T-helper 9 cell (primary cell): ENCODE data around the gene ABHD8.
A peak's percentile ranks its signal among the peaks of the same experiment; 100 is the strongest.
"Not testable (repeated sequence)": the region's sequence is repeated elsewhere in the genome, so short reads cannot be mapped to it uniquely, and the experiment has no call there.

ENCODE experiments used
- DNase-seq: peaks from one replicate; pipeline ENCODE4 v3.0.0-alpha.2; 2020

Gene ABHD8

DNA sequence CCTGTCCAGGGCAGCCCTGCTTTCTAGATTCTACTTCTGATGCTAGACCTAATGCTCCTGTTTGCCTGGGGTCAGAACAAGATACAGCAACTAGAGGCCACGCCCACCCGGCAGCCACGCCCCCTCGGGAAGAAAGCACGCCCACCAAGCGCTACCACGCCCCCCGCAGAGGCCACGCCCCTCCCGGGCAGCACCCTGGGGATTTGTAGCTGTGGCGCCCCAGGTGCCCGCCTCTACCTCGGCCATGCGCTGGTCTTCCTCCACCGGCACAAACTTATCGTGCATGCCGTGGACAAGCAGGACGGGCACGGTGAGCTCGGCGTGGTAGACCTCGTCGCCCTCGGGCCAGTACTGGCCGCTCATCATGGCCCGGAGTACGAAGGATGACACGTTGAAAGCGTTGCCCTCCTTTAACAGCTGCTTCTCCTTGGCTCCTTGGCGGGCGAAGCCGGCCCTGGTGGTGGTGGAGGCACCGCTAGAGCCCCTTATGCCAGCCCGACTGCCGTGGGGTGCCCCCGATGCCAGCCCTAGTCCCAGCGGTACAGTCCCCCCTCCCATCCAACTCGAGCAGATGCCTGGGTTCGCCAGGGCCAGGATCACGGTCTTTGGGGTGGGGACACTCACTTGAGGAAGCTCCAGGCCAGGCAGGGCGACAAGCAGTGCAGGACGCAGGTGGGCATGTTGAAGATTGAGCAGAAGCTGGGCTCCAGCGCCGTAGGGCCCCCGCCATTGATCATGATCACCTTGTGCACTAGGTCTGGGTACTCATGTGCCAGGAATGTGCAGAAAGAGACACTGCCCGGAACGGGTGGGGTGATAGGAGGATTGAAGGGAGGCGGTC is 9.0 kb downstream of the ABHD8 start:
- peak; percentile 48 for DNase-seq

DNA sequence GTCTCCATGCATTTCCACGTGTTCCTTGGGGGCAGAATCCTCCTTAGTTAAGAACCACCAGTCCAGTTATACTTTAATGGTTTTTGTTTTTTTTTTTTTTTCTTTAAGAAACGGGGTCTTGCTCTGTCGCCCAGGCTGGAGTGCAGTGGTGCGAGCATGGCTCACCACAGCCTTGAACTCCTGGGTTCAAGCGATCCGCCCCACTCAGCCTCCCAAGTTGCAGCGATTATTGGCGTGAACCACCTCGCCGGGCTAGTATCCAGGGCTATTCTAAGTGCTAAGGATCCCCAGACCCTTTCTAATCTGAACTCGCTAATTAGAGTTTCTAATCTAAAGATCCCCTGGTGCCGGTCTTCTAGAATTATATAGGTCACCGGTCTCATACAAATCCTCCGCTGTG is 9.6 kb downstream of the ABHD8 start:
- no peak for DNase-seq

DNA sequence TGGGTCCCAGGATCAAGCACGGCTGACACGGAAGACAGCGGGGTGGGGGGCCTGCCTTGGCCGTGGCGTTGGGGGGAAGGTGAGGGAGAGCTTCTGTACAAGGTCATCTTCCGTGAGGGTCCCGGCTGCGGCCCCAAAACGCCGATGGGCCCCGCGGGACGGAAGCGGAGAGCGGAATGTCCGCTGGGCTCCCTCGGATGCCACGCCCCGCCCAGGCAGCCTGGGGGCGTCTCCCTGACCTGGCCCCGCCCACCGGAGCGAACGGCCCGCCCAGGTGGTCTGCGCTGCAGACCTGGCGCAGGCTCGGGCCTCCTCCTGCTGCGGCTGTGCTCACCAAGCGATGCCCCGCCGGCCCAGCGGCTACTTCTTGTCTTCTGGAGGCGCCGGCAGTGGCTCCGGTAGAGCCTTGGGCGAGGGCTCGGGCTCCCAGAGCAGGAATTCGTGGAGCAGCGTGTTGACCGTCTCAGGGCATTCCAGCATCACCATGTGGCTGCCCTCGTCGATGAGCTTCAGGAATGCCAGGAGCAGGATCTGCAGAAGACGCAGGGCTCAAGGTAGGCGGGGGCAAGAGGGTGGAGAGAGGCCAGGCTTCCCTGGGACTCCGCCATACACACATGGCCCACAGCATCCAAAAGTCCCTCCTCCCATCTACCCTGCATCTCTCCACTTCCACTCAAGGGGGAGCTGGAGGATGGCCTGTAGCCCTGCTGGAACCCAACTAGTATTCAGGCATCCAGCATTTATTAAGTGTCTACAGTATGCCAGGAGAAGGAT is 10.7 kb downstream of the ABHD8 start:
- DNase-seq, result peak; percentile 77

DNA sequence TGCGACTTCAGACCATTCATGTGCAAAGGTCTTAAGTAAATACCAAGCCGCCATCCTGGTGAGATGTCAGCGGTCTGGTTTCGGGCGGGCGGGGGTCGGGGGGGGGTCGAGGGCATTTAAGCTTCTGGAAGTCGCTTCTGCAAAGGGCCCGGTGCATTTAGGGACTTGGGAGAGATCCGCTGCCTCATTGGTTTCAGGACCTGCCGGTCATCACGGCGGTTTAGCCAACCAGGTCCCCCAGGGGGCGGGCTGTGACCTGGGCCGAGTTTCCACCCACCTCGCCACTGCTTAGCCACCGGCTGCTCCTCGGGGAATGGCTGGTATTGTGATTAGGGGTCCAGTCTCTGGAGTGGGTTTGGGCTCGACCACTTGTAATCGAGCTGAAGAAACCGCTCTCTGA is 13.7 kb downstream of the ABHD8 start:
- DNase-seq, result no peak

DNA sequence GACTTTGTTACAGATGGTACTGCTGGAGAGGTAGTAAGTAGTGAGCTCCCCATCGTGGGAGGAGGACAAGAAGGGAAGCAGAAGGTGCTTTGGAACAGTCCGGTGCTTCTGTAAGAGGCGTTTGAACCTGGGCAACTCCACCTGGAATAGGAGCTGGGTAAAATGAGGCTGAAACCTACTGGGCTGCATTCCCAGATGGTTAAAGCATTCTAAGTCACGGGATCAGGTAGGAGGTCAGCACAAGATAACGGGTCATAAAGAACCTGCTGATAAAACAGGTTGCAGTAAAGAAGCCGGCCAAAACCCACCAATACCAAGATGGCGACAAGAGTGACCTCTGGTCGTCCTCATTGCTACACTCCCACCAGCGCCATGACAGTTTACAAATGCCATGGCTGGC is 16.5 kb downstream of the ABHD8 start:
- no peak for DNase-seq

DNA sequence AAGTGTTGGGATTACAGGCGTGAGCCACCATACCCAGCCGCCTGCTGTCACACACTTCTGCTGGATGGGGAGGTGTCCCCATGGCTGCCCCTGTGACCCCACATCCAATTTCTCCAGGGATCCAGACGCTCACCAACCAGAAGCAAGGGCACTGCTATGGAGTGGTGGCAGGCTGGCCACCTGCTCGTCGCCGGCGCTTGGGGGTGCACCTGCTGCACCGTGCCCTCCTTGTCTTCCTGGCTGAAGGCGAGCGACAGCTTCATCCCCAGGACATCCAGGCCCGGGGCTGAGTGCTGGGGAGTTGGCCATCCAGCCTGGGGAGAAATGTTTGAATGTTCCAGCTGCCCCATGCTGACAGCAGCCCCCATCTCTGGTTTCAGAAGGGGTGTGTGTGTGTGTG is 17.0 kb downstream of the ABHD8 start:
- no peak for DNase-seq

DNA sequence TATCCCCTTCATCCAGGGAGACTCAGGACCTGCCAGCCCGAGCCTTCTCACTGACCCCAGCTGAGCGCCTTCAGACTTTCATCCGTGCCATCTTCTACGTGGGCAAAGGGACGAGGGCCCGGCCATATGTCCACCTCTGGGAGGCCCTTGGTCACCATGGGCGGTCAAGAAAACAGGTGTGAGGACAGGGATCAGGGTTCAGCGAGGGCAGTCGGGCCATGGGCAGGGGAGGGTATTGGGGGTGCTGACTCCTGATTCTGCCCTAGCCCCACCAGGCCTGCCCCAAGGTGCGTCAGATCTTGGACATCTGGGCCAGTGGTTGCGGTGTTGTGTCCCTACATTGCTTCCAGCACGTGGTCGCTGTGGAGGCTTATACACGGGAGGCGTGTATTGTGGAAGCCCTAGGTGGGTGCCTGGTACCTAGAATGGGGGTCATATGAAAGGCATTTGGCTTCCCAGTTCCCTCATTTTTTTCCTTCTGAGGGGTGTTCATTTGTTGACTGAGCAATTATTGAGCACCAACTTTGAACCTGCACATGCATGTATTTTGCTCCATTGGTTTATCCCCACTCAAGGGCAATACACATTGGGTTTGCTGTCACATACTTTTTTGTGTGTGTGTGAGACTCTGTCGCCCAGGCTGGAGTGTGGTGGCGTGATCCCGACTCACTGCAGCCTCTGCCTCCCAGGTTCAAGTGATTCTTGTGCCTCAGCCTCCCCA is 17.6 kb downstream of the ABHD8 start:
- DNase-seq, result no peak

DNA sequence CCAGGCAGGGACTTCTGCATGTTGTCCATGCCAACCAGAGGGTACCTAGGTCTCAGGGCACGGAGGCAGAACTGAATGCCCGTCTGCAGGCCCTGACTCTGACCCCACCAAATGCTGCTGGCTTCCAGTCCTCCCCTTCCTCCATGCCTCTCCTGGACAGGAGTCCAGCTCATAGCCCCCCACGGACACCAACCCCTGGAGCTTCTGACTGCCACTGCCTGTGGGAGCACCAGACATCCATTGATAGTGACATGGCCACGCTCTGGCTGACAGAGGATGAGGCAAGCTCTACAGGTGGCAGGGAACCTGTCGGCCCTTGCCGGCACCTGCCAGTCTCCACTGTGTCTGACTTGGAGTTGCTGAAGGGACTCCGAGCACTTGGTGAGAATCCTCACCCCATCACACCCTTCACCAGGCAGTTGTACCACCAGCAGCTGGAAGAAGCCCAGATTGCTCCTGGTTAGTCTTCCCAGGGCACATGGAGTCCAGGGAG is 19.7 kb downstream of the ABHD8 start:
- DNase-seq, result no peak

DNA sequence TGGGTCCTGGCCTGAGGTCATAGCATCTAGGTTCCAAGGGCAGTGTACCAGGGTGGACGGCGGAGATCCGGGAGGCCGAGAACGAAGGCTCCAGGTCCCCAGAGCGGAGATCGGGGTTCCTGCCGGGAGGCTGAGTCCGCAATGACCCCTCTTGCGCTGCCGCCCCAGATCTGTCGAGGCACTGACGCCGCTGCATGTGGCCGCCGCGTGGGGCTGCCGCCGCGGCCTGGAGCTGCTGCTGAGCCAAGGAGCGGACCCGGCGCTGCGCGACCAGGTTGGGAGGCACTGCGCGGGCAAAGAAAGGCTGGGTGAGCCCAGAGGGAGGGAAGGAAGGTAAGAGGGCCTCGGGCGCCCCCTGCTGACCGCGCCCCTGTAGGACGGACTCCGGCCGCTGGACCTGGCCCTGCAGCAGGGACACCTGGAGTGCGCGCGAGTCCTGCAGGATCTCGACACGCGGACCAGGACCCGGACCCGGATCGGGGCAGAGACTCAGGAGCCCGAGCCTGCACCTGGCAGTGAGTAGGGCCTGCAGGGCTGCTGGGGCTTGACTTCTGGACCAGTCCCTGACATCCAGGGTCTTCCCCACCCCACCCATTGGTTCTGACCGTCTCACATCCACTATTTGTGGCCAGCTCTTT is 20.6 kb downstream of the ABHD8 start:
- DNase-seq, result peak; percentile 72

DNA sequence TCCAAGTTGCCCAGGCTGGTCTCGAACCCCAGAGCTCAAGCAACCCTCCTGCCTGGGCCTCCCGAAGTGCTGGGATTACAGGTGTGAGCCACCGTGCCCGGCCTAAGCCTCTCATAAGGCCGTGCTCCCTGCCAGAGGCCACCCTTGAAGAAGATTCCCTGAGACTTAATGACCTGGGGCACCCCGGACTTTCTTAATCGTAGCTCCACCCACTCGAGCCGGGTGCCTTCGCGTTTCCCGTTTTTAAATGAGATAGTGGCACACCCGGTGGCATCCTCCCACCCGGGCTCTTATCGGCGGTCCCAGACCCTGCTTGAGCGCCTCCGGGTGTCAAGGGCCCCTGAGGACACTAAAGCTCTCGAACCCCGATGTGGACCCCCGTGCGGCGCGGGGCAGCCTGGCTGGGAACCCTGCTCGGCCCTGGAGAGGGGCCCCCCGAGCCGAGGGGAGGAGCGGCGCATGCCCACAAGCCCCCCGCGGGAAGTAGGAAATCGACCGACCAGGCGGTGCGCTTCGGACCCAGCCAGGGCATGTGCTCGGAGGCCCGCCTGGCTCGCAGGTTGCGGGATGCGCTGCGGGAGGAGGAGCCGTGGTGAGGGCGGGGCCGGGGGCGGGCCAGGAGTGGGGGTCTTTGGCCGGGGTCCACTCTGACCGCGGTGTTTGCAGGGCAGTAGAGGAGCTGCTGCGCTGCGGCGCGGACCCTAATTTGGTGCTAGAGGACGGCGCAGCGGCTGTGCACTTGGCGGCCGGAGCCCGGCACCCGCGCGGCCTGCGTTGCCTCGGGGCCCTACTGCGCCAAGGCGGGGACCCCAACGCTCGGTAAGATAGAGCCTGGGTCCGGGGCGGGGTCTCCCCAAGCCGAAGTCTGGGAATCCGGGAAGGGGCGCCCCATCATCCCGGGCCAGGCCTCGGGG is 21.6 kb downstream of the ABHD8 start, which contains the start of gene ANKLE1:
ANKLE1 (plus strand) TSS at position 511 of the 914 bp plus-strand sequence; CDS start at position 531, 20 bp downstream.
- DNase-seq, result no peak

DNA sequence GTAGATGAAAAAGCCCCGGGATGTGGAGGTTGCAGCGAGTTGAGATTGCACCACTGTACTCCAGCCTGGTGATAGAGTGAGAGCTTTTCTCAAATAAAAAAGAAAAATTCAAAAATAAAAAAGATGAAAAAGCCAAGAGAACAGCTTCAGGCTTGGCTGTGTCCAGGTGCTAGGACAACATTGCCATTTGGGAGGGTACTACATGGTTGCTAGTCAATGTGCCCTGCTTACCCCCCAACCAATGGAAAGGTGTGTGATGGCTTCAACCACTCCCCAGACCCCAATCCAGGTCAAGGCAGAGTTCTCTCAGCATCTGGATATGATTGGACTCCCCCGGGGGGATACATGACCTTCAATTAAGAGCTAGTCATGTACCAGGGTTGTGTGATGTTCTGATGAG is 23.8 kb downstream of the ABHD8 start:
- DNase-seq, result no peak

DNA sequence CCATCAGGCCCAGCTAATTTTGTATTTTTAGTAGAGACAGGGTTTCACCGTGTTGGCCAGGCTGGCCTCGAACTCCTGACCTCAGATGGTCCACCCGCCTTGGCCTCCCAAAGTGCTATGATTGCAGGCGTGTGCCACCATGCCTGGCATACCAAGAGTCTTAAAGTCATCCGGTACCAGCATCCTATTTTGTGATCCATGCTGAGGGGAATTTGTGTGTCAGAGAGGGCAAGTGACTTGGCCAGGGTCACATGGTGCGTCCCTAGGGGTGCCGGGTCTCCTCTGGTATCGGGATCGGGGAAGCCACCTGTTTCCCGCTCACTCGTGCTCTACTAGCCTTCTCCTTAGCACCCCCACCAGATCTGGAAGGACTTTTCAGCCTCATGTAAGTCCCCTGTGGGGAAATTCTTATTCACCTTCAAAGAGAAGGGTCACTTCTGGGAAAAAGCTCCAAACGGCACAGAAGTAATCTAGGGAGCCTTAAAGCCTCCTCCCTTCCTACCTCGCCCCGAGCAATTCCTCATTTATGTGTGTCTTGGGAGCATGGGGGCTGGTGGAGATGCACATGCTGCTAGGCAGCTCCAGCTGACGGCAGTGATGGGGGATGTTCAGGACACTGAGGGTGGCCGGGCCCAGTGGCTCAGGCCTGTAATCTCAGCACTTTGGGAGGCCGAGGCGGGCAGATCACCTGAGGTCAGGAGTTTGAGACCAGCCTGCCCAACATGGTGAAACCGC is 27.6 kb downstream of the ABHD8 start:
- no peak for DNase-seq

DNA sequence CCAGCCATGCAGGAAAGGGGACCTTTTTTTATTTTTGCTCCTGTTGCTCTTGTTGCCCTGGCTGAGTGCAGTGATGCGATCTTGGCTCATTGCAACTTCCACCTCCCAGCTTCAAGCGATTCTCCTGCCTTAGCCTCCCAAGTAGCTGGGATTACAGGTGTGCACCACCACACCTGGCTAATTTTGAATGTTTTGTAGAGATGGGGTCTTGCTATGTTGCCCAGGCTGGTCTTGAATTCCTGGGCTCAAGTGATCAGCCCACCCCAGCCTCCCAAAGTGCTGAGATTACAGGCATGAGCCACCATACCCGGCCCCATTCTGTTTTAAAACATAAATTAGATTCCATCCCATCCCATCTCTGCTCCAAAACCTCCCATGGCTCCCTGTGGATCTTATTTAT is 28.3 kb downstream of the ABHD8 start:
- DNase-seq, result not testable (repeated sequence)

DNA sequence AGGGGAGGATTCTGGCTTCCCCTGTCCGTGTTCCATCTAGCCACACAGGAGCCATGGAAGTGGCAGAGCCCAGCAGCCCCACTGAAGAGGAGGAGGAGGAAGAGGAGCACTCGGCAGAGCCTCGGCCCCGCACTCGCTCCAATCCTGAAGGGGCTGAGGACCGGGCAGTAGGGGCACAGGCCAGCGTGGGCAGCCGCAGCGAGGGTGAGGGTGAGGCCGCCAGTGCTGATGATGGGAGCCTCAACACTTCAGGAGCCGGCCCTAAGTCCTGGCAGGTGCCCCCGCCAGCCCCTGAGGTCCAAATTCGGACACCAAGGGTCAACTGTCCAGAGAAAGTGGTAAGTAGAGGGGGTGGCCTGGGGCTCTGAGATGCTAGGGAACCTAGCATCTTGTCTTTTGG is 34.5 kb downstream of the ABHD8 start:
- no peak for DNase-seq

DNA sequence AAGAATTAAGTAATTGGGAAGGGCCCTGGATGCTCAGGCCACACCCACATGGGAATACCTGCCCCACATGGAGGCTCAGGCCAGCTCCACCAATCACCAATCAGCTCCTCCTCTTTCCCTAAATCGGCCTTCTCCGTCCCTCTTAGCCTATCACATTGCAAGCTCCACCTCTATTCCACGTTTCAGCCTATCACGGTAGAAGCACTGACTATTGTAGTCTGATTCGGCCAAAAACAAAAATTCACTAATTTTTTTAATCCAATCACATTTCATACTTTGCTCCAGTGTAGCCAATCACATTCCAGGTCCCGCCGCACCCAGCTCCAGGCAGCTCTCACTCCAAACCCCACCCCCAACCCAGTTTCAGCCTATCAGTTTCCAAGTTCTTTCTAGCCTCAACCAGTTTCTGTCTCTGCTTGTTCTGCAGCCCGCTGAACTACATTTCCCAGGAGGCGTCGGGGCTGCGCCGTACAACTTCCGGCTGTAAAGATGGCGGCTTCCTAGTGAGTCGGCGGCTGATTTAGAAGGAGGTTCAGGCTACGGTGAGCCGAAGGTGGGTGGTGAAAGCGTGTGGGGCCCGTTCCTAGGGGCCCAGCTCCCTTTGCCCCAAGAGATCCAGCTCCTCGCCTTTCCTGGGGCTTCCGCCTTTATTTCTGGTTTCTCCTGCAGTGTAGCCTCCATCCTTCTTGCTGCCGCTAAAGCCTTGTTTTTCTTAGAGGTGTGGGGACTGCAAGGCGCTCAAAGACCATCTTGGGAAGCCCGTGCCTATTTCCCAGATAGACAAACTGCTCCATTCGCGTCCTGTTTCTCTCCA is 36.0 kb downstream of the ABHD8 start, which contains the start of gene BABAM1:
BABAM1 (plus strand) TSS at position 469 of the 814 bp plus-strand sequence. CDS start 1,364 bp downstream, outside the sequence.
- peak; percentile 87 for DNase-seq

DNA sequence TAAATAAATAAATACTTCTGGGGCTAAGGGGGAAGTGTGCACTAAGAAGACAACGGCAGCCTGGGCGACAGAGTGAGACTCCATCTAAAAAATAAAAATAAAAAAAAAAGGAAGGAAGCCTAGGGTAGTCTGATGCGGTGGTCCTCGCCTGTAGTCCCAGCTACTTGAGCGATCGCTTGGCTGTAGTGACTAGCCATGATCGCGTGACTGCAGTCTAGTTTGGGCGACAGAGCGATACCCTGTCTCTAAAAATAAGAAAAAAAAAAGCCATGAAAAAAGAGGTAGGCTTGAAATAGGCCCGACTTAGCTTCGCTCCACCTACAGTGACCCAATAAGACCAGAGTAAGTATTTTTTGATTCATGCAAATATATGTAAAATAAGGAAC is 36.6 kb downstream of the ABHD8 start:
- DNase-seq, result no peak

DNA sequence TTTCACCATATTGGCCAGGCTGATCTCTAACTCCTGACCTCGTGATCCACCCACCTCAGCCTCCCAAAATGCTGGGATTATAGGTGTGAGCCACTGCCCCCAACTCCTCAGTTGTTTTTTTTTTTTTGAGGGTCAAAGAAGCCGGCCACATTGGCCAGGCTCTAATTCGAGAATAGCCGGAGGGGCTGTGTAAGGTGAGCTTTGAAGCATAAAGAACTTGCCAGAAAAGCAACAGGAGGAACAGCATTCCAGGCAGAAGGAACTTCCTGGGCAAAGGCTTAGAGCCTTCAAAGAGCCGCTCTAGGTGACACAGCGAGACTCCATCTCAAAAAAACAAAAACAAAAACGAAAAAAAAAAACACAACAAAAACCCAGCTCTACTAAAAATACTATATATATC is 37.2 kb downstream of the ABHD8 start:
- no peak for DNase-seq

DNA sequence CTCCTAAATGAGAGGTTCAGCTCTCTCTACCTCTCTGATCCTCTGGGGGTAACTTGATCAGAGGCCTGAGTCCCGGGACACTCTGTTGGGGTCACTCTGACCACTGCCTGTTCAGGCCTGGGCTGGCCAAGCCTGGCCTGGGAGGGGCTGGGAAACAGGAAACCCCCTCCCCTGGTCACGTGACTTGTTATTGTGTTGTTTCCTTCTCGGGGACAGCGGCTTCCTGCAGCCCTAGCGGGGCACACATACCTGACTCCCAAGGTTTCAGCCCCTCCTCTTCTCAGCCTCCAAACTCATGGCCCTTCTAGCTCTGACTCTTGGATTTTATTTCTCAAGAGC is 38.6 kb downstream of the ABHD8 start, which contains the start of gene USHBP1:
USHBP1 (minus strand) TSS at position 105 of the 339 bp plus-strand sequence. CDS start 446 bp downstream, outside the sequence.
- no peak for DNase-seq
